A673 (cell line): Measurements from ENCODE around the gene SLC39A9.

Source experiments
- CTCF ChIP-seq: fragments of 300-800, 200-600 bp; sonication (generic); conservative IDR thresholded peaks from 2 replicates; pipeline ENCODE4 v1.5.1; 2017; ENCODE audit warnings: low read depth, mild to moderate bottlenecking, antibody characterized with exemption, low read length, moderate library complexity, mixed read lengths
- EZH2 ChIP-seq: fragments of 200-600 bp; sonication (generic); IDR thresholded peaks from 2 replicates; pipeline ENCODE4 v1.6.1; 2017; ENCODE audit warnings: borderline replicate concordance, low read depth, mild to moderate bottlenecking, mixed read lengths, antibody characterized with exemption, low read length; ENCODE audit not compliant: poor library complexity, severe bottlenecking

DNA sequence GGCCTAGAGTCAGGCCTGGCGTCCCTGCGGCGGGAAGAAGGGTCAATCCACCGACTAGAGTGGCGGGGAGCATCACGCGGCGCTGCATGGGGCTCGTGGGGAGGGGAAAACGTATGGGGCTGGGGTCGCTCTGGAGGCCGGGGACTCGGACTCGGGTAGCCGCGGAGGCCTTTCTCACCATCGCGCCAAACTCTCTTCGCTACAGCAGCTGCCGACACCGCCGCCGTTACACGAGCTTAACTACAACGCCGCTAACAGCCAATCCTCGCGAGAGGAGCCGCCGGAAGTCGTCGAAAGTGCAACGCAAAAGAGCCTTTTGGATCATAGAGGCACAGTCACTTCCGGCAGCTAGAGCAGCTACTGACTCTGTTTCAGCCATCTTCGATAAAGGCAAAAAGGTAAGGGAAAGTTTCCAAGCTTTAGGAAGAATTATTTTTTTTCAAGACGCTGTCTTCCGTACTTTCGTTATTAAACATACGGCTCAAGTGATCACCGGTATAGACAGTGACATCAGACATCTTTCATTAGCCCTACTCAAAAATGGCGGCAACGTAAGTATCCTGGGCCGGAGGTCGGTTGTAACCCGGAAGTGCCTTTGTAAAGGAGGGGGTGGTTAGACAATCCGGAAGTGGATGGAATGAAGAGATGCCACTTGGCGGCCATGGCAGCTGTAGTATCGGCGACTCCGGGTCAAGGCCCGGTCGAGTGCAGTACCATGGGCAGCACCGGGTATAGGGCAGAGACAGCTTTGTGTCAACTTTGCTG is at the start of gene SLC39A9, which contains the start of gene ERH:
- no peak for TF ChIP-seq CTCF
- no peak for TF ChIP-seq EZH2
